NCI-H146 treated with DMSO at 0.1 percent for 48 hours (cell line): ENCODE data around the gene MICB.
"Not testable (repeated sequence)": the region's sequence is repeated elsewhere in the genome, so short reads cannot be mapped to it uniquely, and the experiment has no call there.

Source experiments
- DNase-seq: peaks from one replicate; lab custom pipeline; 2025; ENCODE audit not compliant: unreplicated experiment; lab: John Stamatoyannopoulos, UW

MICB gene

DNA sequence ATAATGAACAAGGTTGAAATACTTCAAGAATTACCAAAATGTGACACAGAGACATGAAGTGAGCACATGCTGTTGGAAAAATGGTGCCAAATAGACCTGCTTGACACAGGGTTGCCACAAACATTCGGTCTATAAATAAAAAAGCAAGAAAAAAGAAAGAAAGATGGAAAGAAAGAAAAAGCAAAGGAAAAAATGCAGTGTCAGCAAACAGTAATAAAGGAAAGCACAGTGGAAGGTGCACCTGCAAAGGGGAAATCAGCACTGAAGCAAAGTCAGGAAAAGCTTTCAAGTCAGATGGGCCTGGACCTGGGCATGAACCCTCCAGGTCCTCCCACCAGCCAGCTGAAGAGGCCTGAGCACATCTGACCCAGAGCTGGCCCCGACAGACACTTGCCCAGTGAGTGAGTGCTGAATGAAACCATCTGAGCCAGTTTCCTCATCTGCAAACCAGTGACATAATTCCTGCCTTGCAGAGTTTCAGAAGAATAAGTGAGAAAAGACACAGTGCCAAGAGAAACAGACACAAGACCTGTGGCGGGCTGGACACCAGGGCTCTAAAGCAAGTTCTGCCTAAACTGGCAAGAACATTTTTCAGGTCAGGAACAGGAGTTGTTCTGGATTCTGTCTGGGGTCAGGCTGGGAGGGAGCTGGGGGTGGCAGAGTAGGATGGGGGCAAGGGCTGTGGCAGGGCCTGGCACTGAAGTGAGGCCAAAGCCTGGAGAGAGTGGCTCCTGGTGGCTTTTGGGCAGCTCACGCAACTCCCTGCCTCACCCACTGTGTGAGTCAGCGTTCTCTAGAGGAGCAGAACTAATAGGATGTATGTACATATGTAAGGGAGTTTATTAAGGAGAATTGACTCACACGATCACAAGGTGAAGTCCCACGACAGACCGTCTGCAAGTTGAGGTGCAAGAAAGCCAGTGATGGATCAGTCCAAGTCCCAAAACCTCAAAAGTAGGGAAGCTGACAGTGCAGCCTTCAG, 23.9 kb upstream of the MICB start:
- no peak for DNase-seq

DNA sequence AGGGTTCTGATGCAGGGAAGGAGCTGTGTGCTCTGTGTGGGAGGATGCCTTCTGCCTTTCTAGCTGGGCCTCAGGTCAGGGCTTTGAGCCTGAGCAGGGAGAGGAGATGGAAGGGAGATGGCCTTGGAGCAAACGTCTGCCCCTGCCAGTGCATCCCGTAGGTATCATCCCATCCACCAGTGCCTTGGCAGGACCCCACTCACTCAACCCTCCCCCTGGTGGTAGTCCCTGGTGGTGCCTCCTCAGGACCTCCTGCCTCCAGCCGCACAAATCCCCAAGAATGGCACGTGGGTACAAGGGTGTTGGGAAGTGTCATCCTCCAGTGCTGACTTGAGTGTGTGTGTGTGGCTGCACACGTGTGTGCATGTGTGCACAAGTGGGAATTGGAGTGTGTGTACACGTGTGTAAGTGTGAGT, 23.1 kb upstream of the MICB start:
- no peak for DNase-seq

DNA sequence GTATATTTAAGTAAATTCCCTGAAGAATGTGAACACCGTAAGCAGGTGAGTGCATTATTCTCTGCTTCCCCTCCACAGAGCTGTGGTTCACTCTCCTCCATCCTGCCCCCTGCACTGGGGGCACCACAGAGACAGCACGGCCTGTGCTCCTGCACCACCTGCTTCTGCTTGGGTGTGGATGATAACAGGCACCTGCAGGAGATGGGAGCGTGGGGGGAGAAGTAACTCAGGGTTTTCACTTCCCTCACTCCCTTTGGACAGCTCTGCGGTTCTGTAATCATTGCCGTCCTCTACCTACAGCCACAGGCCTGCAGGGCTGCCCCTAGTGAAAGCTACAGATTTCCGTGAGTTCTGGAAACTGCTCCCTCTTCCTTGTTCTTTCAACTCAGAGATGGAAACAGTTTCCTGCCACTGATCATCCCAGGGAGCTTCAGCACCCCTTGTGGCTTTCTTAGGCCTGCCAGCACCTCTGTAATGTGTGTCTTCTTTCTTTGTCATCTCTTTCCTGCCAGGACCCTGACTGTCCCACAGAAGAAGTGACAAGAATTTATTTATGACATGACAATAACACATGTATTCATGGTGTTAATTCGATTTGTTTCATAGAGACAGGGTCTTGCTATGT, 21.3 kb upstream of the MICB start:
- no peak for DNase-seq

DNA sequence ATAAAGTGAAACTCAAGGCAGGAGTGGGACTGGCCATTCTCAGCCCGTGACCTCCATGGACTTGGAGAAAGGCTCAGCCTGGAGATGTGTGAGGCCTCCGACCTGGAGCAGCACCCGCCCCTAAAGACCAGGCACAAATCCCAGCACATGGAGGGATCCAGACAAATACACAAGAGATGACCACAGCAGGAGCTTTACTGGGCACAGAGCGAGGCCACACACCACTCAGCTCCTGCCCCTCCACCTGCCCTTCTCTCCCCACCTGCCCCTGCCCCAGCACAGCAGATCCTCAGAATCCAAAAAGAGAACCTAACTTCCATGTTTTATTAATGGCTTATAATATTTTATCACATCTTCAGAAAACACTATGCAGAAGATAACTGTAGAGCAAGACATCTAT, 20.4 kb upstream of the MICB start:
- no peak for DNase-seq

DNA sequence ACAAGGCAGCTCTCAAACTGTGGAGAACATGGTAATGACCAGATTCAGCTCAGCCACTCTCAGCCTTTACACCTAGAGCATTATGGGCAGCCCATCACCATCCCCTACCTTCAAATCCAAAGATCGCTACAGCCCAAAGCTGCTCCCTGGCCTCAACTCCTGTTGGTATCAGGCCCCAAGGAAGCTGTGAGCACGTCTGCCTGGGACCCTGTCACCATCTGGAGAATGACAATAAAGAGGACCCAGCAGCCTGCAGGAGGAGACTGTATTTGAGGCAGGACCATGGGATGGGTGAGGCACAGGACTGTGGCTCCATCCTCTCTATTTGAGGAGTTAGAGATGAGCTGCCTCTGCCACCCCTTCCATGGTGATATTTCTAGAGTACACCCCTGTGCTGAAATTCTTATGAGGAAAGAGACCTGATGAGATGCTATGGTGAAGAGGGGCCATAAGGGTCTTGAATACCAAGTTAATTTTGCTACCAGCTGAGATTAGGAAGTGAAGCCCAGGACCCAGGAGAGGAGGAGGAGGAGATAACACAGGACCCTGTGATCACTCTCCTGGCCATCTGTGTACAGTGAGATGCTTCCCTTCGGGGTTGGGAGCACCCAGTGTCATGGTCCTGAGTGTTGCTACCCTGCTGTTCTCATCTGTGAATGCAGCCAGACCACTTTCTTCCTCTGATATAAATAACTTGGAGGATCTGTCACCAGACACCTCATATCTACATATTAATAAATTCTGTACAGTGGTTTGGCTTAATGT, 19.6 kb upstream of the MICB start:
- DNase-seq: no peak

DNA sequence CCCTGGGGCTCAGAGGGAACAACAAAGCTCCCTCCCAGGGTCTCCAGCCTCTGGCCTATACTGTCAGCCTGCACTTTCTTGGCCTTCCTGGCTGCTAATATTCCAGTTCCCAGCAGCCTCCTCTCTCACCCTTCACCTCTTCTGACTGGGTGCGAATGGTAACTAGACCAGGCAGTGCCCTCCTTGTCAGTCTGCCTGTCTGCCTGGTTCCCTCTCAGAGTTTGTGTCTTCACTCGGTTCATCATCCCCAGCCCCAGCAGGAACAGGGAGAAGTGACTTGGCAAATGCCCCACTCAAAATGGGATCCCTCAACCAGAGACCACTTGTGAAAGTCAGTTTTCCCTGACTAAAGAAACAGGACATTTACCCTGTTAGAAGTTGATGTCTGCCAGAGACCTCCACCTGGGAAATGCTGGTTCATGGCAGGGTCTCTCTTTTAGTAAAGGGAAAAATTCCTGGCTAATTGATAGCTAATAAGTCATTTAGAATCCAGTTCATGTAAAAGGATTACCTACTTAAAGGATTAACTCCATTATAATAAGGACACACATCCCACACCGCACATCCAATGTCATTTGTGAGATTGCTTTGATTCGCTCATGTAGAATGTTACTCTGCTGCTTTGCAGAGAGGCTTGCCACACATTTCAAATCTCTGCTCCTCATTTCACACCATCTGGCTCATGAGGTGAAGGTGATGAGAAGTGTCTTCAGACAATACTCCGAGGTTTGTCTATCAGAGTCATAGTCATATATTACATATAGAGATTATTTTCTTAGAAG, 18.6 kb upstream of the MICB start:
- no peak for DNase-seq

DNA sequence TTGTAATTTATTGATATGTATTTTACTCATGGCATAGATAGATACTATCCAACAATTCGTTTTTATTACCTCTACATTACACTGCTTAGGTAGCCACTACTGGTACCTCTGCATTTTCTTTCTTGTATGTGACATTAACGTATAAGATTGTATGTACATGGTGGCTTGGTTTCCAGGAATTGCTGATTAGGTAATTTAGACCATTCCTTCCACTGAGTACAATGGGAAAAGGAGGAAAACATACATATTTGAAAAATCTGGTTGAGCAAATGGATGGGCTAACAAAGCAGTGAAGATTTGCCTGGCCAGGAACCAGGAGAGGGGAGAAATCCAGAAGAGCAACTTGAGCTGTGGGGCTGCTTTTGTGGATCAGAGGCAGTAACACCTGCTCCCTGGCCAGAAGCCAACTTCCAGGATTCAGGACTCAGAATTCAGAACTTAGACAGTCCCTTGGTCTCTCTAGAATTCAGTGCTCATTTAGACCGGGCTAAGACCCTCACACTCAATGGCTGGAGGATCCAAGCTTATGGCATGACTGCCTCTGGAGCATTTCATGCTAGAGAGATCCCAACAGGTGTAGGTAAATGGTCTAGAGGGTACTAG, 17.9 kb upstream of the MICB start:
- DNase-seq: no peak

DNA sequence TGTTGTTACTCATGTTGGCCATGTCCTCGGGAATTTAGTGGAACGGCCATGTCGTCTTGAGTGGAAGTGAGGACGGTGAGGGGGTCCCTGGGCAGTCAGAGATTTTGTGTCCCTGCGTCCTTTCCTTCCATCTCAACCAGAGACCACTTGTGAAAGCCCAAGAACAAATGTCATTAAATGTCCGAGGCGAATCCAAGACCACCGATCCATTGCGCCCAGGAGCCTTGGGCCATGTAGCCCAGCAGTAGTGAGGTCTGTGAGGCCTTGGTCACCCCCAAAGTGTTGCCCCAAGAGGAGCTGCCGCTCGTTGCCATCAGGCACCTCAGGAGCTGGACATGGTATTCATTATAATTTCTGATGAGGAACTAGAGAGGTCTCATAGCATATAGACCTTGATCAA, 17.4 kb upstream of the MICB start:
- no peak for DNase-seq

DNA sequence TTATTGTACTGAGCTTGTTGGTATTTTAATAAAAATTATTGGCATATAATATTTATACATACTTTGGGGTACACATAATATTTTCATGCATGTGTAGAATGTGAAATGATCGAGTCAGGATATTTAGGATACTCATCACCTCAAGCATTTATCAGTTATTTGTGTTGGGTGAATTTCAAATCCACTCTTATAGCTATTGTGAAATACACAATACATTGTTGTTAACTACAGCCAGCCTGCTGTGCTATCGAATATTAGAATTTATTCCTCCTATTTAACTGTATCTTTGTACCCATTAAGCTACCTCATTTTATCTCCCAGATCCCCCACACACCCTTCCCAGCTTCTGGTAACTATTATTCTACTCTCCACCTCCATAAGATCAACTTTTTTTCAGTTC, 14.6 kb upstream of the MICB start:
- DNase-seq: no peak

DNA sequence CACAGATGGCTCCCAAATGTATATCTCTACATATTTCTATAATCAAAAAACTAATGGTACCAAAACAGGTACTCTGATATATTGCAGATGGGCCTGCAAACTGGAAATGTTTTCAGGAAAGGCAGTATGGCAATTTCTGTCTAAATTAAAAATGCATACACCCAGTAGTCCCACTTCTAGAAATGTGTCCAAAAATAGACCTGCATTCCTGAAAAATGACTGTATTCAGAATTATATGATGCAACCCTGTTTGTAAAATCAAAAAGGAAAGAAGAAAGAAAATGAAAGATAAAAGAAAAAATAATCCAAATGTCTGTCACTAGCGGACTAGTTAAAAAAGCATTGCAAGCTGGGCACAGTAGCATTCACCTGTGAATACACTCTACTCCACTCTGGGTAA, 12.9 kb upstream of the MICB start:
- no peak for DNase-seq

DNA sequence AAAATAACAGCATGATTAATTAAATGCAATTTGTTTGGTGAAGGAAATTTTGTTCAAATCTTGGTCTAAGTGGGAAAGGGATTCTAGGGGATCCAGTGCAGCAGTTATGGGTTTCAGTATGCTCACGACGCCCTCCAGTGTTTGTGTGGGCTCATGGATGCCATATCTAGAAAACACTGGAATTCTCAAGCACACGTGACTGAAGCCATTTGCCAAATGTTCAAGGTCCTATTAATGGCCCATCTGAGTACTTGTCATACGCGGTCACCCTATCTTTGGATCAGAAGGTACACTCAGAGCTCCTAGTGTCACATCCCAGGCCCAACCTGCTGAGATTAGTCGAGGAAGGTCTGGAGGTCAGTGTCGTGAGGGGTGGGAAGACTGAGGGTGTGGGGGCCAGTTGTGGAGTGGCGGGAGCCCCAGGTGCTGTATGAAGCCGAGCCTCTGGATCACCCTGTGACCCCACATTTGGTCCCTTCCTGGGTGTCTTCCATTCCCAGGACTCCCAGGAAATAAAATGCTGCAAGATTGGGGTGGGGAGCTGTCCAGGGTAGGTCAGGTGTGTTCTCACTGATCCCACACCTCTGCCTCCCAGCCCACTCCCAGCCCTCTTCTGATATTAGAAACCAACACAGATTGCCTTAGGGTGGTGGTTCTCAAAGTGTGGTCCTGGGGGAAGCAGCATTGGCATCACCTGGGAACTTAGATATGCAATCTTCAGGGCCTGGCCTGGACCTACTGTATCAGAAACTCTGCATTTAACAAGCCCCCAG, 11.7 kb upstream of the MICB start:
- DNase-seq: not testable (repeated sequence)

DNA sequence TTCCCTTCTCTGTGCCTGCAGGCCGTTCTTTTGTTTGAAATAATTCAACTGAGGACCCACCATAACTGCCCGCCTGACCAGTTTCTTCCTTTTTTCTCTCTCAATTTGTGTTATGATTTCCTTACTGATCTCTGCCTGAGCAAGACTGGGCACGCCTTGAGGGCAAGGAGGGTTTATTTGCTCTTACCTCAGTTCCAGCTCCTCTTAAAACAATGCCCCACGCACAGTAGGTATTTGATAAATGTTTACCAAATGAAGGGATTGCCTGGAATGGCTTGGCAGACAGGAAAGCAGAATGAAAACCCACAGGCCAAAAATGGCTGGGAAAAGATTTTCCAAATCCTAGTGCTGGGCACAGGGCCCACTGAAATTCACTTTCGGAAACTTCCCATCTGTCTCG, 10.3 kb upstream of the MICB start:
- not testable (repeated sequence) for DNase-seq

DNA sequence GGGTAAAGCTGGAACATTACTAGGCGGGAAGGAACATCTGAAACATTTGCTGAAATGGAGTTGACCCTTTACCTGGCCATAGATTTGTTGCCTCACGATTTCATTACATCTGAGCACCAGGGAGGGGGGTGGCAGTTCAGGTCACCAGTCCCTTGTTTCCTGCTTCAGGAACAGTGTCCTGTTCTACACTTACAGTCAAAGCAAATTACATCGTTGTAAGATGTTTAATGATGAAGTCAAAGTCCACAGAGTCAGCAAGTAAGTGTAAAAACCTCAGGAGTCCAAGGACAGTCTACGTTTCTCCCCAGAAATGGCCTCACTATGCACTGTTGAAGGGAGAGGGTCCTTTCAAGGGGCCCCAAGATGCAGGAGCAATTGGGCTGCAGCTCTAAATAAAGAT, 8.9 kb upstream of the MICB start:
- no peak for DNase-seq

DNA sequence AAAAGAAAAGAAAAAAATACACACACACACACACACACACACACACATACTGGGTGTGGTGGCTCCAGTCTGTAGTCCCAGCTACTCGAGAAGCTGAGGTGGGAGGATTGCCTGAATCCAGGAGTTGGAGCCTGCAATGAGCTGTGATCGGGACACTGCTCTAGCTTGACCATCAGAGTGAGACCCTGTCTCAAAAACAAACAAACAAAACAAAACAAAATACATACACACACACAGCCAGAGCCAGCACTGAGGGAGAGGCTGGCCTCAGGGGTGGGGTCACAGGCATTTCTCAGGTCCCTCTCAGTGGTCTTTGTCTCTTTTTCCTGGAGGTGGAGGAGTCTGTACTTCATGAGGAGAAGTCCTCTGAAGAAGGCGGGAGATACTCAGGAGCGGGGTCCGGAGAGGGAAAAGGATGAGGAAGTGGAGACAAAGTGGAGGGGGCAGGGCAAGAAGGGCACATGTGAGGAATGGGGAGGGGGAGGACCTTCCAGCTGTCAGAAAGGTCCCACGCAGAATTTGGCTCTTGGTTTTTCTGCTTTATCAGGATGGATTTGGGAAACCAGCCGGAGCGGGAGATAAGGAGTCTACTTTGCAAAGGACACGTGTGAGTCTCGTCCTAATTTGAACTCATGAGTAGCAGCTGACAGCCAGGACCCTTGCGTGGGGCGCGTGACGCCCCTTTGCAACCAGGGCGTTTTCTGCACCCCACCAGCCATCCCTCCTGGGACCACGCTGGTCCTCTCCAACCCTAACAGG, 7.7 kb upstream of the MICB start:
- no peak for DNase-seq

DNA sequence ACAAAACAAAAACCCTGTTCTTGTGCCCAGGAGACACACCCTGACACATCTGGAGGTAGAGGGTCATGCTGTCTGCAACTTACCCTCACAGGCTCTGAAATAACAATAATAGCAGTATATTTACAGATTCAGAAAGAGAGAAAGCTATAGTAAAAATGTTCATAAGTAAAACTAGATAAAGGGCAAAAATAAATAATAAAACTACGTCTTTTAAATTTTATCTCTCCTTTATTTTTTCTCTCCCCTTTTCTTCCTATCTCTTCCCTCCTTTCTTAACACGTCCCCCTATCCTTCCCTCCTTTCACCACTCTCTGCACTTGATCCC, 4.4 kb upstream of the MICB start:
- not testable (repeated sequence) for DNase-seq

DNA sequence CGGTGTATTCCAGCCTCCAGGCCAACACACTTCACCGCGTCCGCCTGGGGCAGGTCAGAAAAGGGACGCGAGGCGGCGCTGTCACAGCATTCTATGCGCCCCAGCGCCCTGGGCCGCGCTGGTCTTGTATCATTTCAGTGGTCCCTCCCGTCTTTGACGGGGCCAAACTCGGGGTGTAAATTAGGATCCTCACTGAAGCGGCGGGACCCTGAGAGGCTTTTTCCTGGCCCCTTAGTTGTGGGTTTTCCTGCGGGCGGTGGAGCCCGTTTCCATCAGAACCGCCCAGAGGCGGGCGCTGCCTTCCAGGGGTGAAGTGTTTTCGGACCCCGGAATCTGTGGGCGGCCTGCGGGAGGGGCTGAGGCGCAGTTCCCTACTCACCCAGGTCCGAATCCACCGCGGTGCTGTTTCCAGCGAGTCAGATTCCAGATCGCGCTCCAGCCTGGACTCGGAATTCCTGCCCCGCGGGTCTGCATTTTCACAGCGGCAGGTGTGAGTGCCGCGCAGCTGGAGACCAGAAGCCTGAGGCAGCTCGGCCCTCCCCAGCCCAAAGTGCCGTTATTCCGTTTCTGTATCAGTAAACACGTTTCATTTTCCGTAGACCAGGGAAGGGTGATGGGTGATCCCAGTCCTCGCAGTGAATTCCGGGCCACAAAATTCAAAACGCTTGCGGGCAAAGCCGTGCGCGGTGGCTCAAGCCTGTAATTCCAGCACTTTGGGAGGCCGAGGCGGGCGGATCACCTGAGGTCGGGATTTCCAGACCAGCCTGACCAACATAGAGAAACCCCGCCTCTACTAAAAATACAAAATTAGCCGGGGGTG, 3.9 kb upstream of the MICB start:
- DNase-seq: peak; percentile 49

DNA sequence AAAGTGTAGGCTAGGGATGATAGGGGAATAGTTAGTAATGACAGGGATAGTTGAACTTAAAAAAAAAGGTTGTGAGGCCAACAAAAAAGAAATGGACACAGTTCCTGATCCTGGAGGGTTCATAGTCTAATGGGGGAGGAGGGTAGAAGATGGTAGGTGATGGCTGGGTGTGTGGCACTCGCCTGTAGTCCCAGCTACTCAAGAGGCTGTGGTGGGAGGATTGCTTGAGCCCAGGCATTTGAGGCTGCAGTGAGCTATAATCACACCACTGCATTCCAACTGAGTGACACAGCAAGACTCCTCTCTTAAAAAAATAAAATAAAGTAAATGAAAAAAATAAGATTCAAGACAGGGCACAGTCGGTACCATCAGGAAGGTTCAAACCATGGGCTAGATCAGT, 2.4 kb upstream of the MICB start:
- no peak for DNase-seq

DNA sequence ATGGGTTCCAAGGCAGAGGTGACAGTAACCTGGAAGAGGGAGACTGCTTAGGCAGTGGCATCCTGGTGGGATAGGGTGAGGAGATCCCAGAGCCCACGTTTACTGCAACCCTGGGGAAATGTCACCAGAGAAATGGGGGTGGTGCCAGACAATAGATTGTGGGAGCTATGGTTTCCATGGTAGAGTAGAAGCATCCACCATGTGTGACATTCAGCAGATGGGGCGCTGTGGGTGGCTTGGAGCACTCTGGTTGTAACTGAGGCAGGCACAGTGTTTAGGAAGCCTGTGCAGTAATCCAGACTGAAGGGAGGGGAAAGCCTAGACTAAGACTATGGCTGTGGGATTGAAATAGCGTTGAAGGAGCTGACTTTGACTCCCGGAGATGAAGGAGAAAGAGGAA, 1.1 kb upstream of the MICB start:
- DNase-seq: not testable (repeated sequence)
